ENCODE data around the gene ZC3H12D.
A peak's percentile ranks its signal among the peaks of the same experiment; 100 is the strongest.

Gene ZC3H12D

GRCh38 chr6:149410557-149410956 lies 74.3 kb downstream of the ZC3H12D start:
- no peak overlapping the region for H3K27ac ChIP-seq (ENCODE audit: low read depth, low read length)
- H3K4me3 ChIP-seq (ENCODE audit: low read depth, low read length) = no peak overlapping the region
- no peak overlapping the region for H2AFZ ChIP-seq (ENCODE audit: low read length, unreplicated experiment)
- H3K27me3 ChIP-seq (ENCODE audit: insufficient read depth, low read length) = no peaks in the 10 kb centered on the region
- H3K4me1 ChIP-seq (ENCODE audit: control insufficient read depth, insufficient read depth, low read length, unreplicated experiment) = no peaks in the 10 kb centered on the region
- H3K36me3 ChIP-seq (ENCODE audit: insufficient read depth, low read length) = peaks cover 23% of the 10 kb centered on the region
- H3K79me2 ChIP-seq (ENCODE audit: control insufficient read depth, insufficient read depth, low read length, unreplicated experiment) = no peaks in the 10 kb centered on the region

- Histone ChIP-seq H3K4me3 (ENCODE audit: low read depth, low read length) (no peak overlapping the region), H3K27ac (ENCODE audit: low read depth, low read length) (no peak overlapping the region), H3K36me3 (ENCODE audit: insufficient read depth, low read length) (peaks cover 29% of the 10 kb centered on the region), H3K27me3 (ENCODE audit: insufficient read depth, low read length) (no peaks in the 10 kb centered on the region), H2AFZ (ENCODE audit: low read length, unreplicated experiment) (no peak overlapping the region), H3K79me2 (ENCODE audit: control insufficient read depth, insufficient read depth, low read length, unreplicated experiment) (no peaks in the 10 kb centered on the region), H3K4me1 (ENCODE audit: control insufficient read depth, insufficient read depth, low read length, unreplicated experiment) (no peaks in the 10 kb centered on the region)
These were observed 75.2 kb downstream of the ZC3H12D start for GRCh38 chr6:149409617-149410016.

- H3K4me1 ChIP-seq (ENCODE audit: control insufficient read depth, insufficient read depth, low read length, unreplicated experiment) = no peaks in the 10 kb centered on the region
- H2AFZ ChIP-seq (ENCODE audit: low read length, unreplicated experiment) = no peak overlapping the region
- H3K79me2 ChIP-seq (ENCODE audit: control insufficient read depth, insufficient read depth, low read length, unreplicated experiment) = no peaks in the 10 kb centered on the region
- peaks cover 50% of the 10 kb centered on the region for H3K36me3 ChIP-seq (ENCODE audit: insufficient read depth, low read length)
- no peaks in the 10 kb centered on the region for H3K27me3 ChIP-seq (ENCODE audit: insufficient read depth, low read length)
- H3K27ac ChIP-seq (ENCODE audit: low read depth, low read length) = peak overlapping the region; percentile 14; the same call in 1 of the 2 replicates
- H3K4me3 ChIP-seq (ENCODE audit: low read depth, low read length) = no peak overlapping the region
These were observed 78.7 kb downstream of the ZC3H12D start for GRCh38 chr6:149405823-149406765.

GRCh38 chr6:149403534-149403933 lies 81.3 kb downstream of the ZC3H12D start:
- no peaks in the 10 kb centered on the region for H3K79me2 ChIP-seq (ENCODE audit: control insufficient read depth, insufficient read depth, low read length, unreplicated experiment)
- no peak overlapping the region for H2AFZ ChIP-seq (ENCODE audit: low read length, unreplicated experiment)
- H3K27ac ChIP-seq (ENCODE audit: low read depth, low read length) = no peak overlapping the region
- H3K36me3 ChIP-seq (ENCODE audit: insufficient read depth, low read length) = peaks cover 54% of the 10 kb centered on the region
- no peaks in the 10 kb centered on the region for H3K27me3 ChIP-seq (ENCODE audit: insufficient read depth, low read length)
- H3K4me3 ChIP-seq (ENCODE audit: low read depth, low read length) = no peak overlapping the region
- H3K4me1 ChIP-seq (ENCODE audit: control insufficient read depth, insufficient read depth, low read length, unreplicated experiment) = no peaks in the 10 kb centered on the region

- Histone ChIP-seq H3K27me3 (ENCODE audit: insufficient read depth, low read length) (no peaks in the 10 kb centered on the region), H3K27ac (ENCODE audit: low read depth, low read length) (no peak within 1 kb of the TSS), H3K79me2 (ENCODE audit: control insufficient read depth, insufficient read depth, low read length, unreplicated experiment) (peaks cover 3% of the 10 kb centered on the region), H2AFZ (ENCODE audit: low read length, unreplicated experiment) (no peak within 1 kb of the TSS), H3K4me3 (ENCODE audit: low read depth, low read length) (no peak within 1 kb of the TSS), H3K4me1 (ENCODE audit: control insufficient read depth, insufficient read depth, low read length, unreplicated experiment) (no peaks in the 10 kb centered on the region), H3K36me3 (ENCODE audit: insufficient read depth, low read length) (peaks cover 45% of the 10 kb centered on the region)
These were observed 84.8 kb downstream of the ZC3H12D start, which contains the start of gene SUMO4 for GRCh38 chr6:149400050-149400449. TSS of gene SUMO4 (plus strand) at chr6:149400262. CDS start at chr6:149400392, 130 bp downstream.

- Histone ChIP-seq H3K27me3 (ENCODE audit: insufficient read depth, low read length) (no peaks in the 10 kb centered on the region), H3K36me3 (ENCODE audit: insufficient read depth, low read length) (peaks cover 32% of the 10 kb centered on the region), H3K27ac (ENCODE audit: low read depth, low read length) (no peak overlapping the region), H2AFZ (ENCODE audit: low read length, unreplicated experiment) (no peak overlapping the region), H3K4me3 (ENCODE audit: low read depth, low read length) (no peak overlapping the region), H3K4me1 (ENCODE audit: control insufficient read depth, insufficient read depth, low read length, unreplicated experiment) (no peaks in the 10 kb centered on the region), H3K79me2 (ENCODE audit: control insufficient read depth, insufficient read depth, low read length, unreplicated experiment) (peaks cover 29% of the 10 kb centered on the region)
These were observed 87.4 kb downstream of the ZC3H12D start for GRCh38 chr6:149397384-149397783.

All from ACC112 (cell line).